ENCODE measurements around the gene CFB. TPM values are rescaled to one million over a fixed set of nuclear protein-coding genes. Genes with fewer than 3 reads are reported as not detected.
A peak's percentile ranks its signal among the peaks of the same experiment; 100 is the strongest.

The CFB gene
- polyA plus RNA-seq, 3 donors: 0.37 to 2.2 TPM; not detected in 1

GRCh38 chr6:31901415-31901952 lies 44.4 kb upstream of the CFB start:
- H3K4me3 ChIP-seq (replicated peaks in 1 of 3; ENCODE audit: low read depth in 2 of 3, low read length in 3 of 3): peak overlapping the region; percentile 56 to 77 (median 71)
- no peaks in the 10 kb centered on the region for H3K27me3 ChIP-seq (ENCODE audit: control insufficient read depth in 2 of 2, insufficient read depth in 2 of 2, low read length in 2 of 2)

GRCh38 chr6:31901953-31902643 lies 43.8 kb upstream of the CFB start, which contains the start of gene ZBTB12:
Gene ZBTB12 (minus strand): TSS chr6:31902086. CDS start chr6:31901305, 781 bp downstream.
- TF ChIP-seq, protein P1, sequence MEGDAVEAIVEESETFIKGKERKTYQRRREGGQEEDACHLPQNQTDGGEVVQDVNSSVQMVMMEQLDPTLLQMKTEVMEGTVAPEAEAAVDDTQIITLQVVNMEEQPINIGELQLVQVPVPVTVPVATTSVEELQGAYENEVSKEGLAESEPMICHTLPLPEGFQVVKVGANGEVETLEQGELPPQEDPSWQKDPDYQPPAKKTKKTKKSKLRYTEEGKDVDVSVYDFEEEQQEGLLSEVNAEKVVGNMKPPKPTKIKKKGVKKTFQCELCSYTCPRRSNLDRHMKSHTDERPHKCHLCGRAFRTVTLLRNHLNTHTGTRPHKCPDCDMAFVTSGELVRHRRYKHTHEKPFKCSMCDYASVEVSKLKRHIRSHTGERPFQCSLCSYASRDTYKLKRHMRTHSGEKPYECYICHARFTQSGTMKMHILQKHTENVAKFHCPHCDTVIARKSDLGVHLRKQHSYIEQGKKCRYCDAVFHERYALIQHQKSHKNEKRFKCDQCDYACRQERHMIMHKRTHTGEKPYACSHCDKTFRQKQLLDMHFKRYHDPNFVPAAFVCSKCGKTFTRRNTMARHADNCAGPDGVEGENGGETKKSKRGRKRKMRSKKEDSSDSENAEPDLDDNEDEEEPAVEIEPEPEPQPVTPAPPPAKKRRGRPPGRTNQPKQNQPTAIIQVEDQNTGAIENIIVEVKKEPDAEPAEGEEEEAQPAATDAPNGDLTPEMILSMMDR (IDR thresholded peaks at IDR 0.05): no peak
- peak within 1 kb of the TSS; percentile 62 for H3K9ac ChIP-seq (ENCODE audit: insufficient read depth, low read length, poor library complexity, severe bottlenecking)
- peak within 1 kb of the TSS; percentile 56 to 77 (median 71) for H3K4me3 ChIP-seq (replicated peaks in 1 of 3; ENCODE audit: low read depth in 2 of 3, low read length in 3 of 3)
- H3K4me2 ChIP-seq (replicated peaks; ENCODE audit: extremely low read depth, low read length, poor library complexity, severe bottlenecking): peak within 1 kb of the TSS; percentile 93
- under 1% methylated on average over 44 of the region's 77 CpGs for WGBS (ENCODE audit: insufficient coverage)
- Mint-ChIP-seq H3K27me3 (ENCODE audit: low read depth in 3 of 3) (peaks cover 4 to 26% (median 15%) of the 10 kb centered on the region in 3 donors), H3K27ac (peak within 1 kb of the TSS in 5 of 7 donors; percentile 18 to 88 (median 62)), H3K4me3 (peak within 1 kb of the TSS; percentile 84 to 94), H3K9me3 (peaks cover 0 to 2% (median 0%) of the 10 kb centered on the region in 7 donors), H3K4me1 (peaks cover 39% of the 10 kb centered on the region), H3K36me3 (peaks cover 0 to 3% of the 10 kb centered on the region in 2 donors)
- no peaks in the 10 kb centered on the region for H4K20me1 ChIP-seq (ENCODE audit: insufficient read depth, low read length)
- peak; percentile 55 to 71 (median 58) for DNase-seq
- H3K9me3 ChIP-seq (replicated peaks in 1 of 2; ENCODE audit: control insufficient read depth in 1 of 2, insufficient read depth in 1 of 2, low read length in 2 of 2): no peaks in the 10 kb centered on the region
- H2AFZ ChIP-seq (ENCODE audit: insufficient read depth, low read depth, low read length, poor library complexity, severe bottlenecking): peak within 1 kb of the TSS; percentile 80
- peak within 1 kb of the TSS in 1 of 2 donors; percentile 40 for H3K27ac ChIP-seq (ENCODE audit: low read depth in 1 of 2, low read length in 2 of 2)
- intact Hi-C loops (cut with micrococcal nuclease): no loop called here
- no peaks in the 10 kb centered on the region for H3K36me3 ChIP-seq (replicated peaks in 1 of 2; ENCODE audit: control insufficient read depth in 1 of 2, insufficient read depth in 2 of 2, low read length in 2 of 2)
- H3K4me1 ChIP-seq (ENCODE audit: control insufficient read depth in 1 of 2, insufficient read depth in 2 of 2, low read length in 2 of 2): peaks cover 38 to 53% of the 10 kb centered on the region in 2 donors
- peaks cover 13% of the 10 kb centered on the region for H3K79me2 ChIP-seq (ENCODE audit: insufficient read depth, low read length)
- no peaks in the 10 kb centered on the region for H3K27me3 ChIP-seq (ENCODE audit: control insufficient read depth in 2 of 2, insufficient read depth in 2 of 2, low read length in 2 of 2)

More at GRCh38 chr6:31901415-31901952, 44.4 kb upstream of the CFB start:
- Mint-ChIP-seq H3K4me3 (peak overlapping the region; percentile 63 to 84), H3K4me1 (peaks cover 42% of the 10 kb centered on the region), H3K27ac (peak overlapping the region in 1 of 7 donors; percentile 18), H3K9me3 (peaks cover 0 to 2% (median 0%) of the 10 kb centered on the region in 7 donors), H3K36me3 (peaks cover 0 to 1% of the 10 kb centered on the region in 2 donors), H3K27me3 (ENCODE audit: low read depth in 3 of 3) (peaks cover 4 to 26% (median 15%) of the 10 kb centered on the region in 3 donors)
- Histone ChIP-seq H2AFZ (ENCODE audit: insufficient read depth, low read depth, low read length, poor library complexity, severe bottlenecking) (peak overlapping the region; percentile 80), H3K4me1 (ENCODE audit: control insufficient read depth in 1 of 2, insufficient read depth in 2 of 2, low read length in 2 of 2) (peaks cover 43 to 58% of the 10 kb centered on the region in 2 donors), H3K9me3 (replicated peaks in 1 of 2; ENCODE audit: control insufficient read depth in 1 of 2, insufficient read depth in 1 of 2, low read length in 2 of 2) (no peaks in the 10 kb centered on the region), H4K20me1 (ENCODE audit: insufficient read depth, low read length) (no peaks in the 10 kb centered on the region), H3K36me3 (replicated peaks in 1 of 2; ENCODE audit: control insufficient read depth in 1 of 2, insufficient read depth in 2 of 2, low read length in 2 of 2) (no peaks in the 10 kb centered on the region), H3K27ac (ENCODE audit: low read depth in 1 of 2, low read length in 2 of 2) (peak overlapping the region in 1 of 2 donors; percentile 40), H3K9ac (ENCODE audit: insufficient read depth, low read length, poor library complexity, severe bottlenecking) (peak overlapping the region; percentile 62), H3K79me2 (ENCODE audit: insufficient read depth, low read length) (peaks cover 16% of the 10 kb centered on the region), H3K4me2 (replicated peaks; ENCODE audit: extremely low read depth, low read length, poor library complexity, severe bottlenecking) (peak overlapping the region; percentile 93)
- no CpG with 5 or more reads among the region's 45 CpGs for WGBS (ENCODE audit: insufficient coverage)
- intact Hi-C loops (cut with micrococcal nuclease): no loop called here
- DNase-seq: peak in 2 of 3 donors; percentile 22 to 37
- TF ChIP-seq, protein P1 (IDR thresholded peaks at IDR 0.05): no peak
